Measurements from ENCODE around the gene ADNP.

GRCh38 chr20:50948132-50948785 lies 17.0 kb upstream of the ADNP start:
- TF ChIP-seq, protein P1, sequence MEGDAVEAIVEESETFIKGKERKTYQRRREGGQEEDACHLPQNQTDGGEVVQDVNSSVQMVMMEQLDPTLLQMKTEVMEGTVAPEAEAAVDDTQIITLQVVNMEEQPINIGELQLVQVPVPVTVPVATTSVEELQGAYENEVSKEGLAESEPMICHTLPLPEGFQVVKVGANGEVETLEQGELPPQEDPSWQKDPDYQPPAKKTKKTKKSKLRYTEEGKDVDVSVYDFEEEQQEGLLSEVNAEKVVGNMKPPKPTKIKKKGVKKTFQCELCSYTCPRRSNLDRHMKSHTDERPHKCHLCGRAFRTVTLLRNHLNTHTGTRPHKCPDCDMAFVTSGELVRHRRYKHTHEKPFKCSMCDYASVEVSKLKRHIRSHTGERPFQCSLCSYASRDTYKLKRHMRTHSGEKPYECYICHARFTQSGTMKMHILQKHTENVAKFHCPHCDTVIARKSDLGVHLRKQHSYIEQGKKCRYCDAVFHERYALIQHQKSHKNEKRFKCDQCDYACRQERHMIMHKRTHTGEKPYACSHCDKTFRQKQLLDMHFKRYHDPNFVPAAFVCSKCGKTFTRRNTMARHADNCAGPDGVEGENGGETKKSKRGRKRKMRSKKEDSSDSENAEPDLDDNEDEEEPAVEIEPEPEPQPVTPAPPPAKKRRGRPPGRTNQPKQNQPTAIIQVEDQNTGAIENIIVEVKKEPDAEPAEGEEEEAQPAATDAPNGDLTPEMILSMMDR (IDR thresholded peaks at IDR 0.05): no peak
- TF ChIP-seq EZH2 (IDR thresholded peaks at IDR 0.05): no peak
